ENCODE results near the gene BBS9.

Gene BBS9

GRCh38 chr7:33310546-33310945 lies 181.2 kb downstream of the BBS9 start:
- H3K27ac ChIP-seq = no peak overlapping the region
- H3K27me3 ChIP-seq (ENCODE audit: insufficient read depth, low read depth, severe bottlenecking) = no peaks in the 10 kb centered on the region
- no peak overlapping the region for H3K4me3 ChIP-seq (ENCODE audit: low read depth, low read length)
- H3K36me3 ChIP-seq = no peaks in the 10 kb centered on the region
- TF ChIP-seq CTCF (IDR thresholded peaks at IDR 0.05; ENCODE audit: low read depth, low read length) = no peak
- H3K9me3 ChIP-seq (ENCODE audit: severe bottlenecking) = no peaks in the 10 kb centered on the region
- no peak for DNase-seq

- DNase-seq = no peak
- Histone ChIP-seq H3K4me3 (ENCODE audit: low read depth, low read length) (no peak overlapping the region), H3K9me3 (ENCODE audit: severe bottlenecking) (no peaks in the 10 kb centered on the region), H3K27me3 (ENCODE audit: insufficient read depth, low read depth, severe bottlenecking) (no peaks in the 10 kb centered on the region), H3K36me3 (no peaks in the 10 kb centered on the region), H3K27ac (no peak overlapping the region)
- no peak for TF ChIP-seq CTCF (IDR thresholded peaks at IDR 0.05; ENCODE audit: low read depth, low read length)
Measured at GRCh38 chr7:33325754-33326484, 196.6 kb downstream of the BBS9 start.

- no peak for TF ChIP-seq CTCF (IDR thresholded peaks at IDR 0.05; ENCODE audit: low read depth, low read length)
- no peak for DNase-seq
- H3K36me3 ChIP-seq = no peaks in the 10 kb centered on the region
- H3K27me3 ChIP-seq (ENCODE audit: insufficient read depth, low read depth, severe bottlenecking) = no peaks in the 10 kb centered on the region
- no peak overlapping the region for H3K27ac ChIP-seq
- no peak overlapping the region for H3K4me3 ChIP-seq (ENCODE audit: low read depth, low read length)
- no peaks in the 10 kb centered on the region for H3K9me3 ChIP-seq (ENCODE audit: severe bottlenecking)
Measured at GRCh38 chr7:33326485-33326848, 197.1 kb downstream of the BBS9 start.

GRCh38 chr7:33327427-33327826 lies 198.1 kb downstream of the BBS9 start:
- no peaks in the 10 kb centered on the region for H3K9me3 ChIP-seq (ENCODE audit: severe bottlenecking)
- DNase-seq = no peak
- no peak for TF ChIP-seq CTCF (IDR thresholded peaks at IDR 0.05; ENCODE audit: low read depth, low read length)
- H3K27ac ChIP-seq = no peak overlapping the region
- H3K4me3 ChIP-seq (ENCODE audit: low read depth, low read length) = no peak overlapping the region
- H3K27me3 ChIP-seq (ENCODE audit: insufficient read depth, low read depth, severe bottlenecking) = no peaks in the 10 kb centered on the region
- H3K36me3 ChIP-seq = no peaks in the 10 kb centered on the region

- peak; percentile 29 for DNase-seq
- H3K36me3 ChIP-seq = no peaks in the 10 kb centered on the region
- H3K27ac ChIP-seq = no peak overlapping the region
- peak; percentile 65 for TF ChIP-seq CTCF (IDR thresholded peaks at IDR 0.05; ENCODE audit: low read depth, low read length)
- no peaks in the 10 kb centered on the region for H3K27me3 ChIP-seq (ENCODE audit: insufficient read depth, low read depth, severe bottlenecking)
- H3K4me3 ChIP-seq (ENCODE audit: low read depth, low read length) = no peak overlapping the region
- H3K9me3 ChIP-seq (ENCODE audit: severe bottlenecking) = no peaks in the 10 kb centered on the region
Measured at GRCh38 chr7:33334349-33334748, 205.0 kb downstream of the BBS9 start.

- Histone ChIP-seq H3K27ac (no peak overlapping the region), H3K4me3 (ENCODE audit: low read depth, low read length) (no peak overlapping the region), H3K36me3 (no peaks in the 10 kb centered on the region), H3K9me3 (ENCODE audit: severe bottlenecking) (no peaks in the 10 kb centered on the region), H3K27me3 (ENCODE audit: insufficient read depth, low read depth, severe bottlenecking) (no peaks in the 10 kb centered on the region)
- DNase-seq = no peak
- no peak for TF ChIP-seq CTCF (IDR thresholded peaks at IDR 0.05; ENCODE audit: low read depth, low read length)
Measured at GRCh38 chr7:33336820-33337219, 207.5 kb downstream of the BBS9 start.
